IPS DF 4.7 (cell line): ENCODE measurements around the gene RHOT1.
"Not testable (repeated sequence)": the region's sequence is repeated elsewhere in the genome, so short reads cannot be mapped to it uniquely, and the experiment has no call there.

Source experiments
- DNase-seq: peaks from one replicate; pipeline ENCODE4 v3.0.0-alpha.2; 2013; ENCODE audit warnings: low spot score; ENCODE audit errors: extremely low read depth

The RHOT1 gene

DNA sequence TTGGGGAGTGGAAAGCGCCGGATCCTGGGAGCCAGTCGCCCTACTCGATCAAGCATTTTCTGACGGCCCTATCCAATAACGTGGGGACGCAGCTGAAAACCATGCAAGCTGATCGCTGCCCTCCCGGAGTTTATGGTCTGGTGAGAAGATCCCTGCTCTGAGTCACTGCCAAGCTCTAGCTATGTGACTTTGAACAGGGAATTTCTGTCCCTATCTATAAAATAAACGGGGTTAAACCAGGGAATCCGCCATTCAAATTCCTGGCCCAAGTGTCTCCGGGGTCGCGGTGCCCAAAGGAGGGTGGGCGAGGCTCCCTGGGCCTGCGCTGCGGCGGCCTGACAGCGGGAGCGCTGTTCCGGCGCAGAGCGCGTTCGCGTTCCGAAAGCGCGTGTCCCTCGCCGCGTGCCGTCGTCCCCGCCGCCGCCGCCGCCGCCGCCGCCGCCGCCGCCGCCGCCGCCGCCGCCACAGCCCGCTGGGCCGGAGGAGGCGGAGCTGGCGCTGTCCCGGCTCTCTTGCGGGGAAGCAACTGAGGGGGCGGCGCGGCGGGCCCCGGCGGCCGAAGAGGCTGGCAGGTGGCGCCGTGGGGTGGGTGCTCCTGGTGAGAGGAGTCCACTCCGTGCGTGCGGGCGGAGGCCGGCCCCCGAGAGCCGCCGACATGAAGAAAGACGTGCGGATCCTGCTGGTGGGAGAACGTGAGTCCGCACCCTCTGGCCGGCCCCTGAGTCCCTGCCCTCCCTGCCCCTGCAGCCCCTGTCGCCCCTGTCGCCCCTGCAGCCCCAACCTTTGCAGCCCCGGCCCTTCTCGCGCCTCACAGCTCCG is at the start of gene RHOT1:
Gene RHOT1, plus strand, starts transcription at position 465 of the 819 bp plus-strand sequence. Its CDS starts 191 bp downstream, at position 656.
- DNase-seq = no peak

- no peak for DNase-seq
These were observed 42.6 kb upstream of the RHOT1 start for GRCh38 chr17:32099686-32100085.

DNA sequence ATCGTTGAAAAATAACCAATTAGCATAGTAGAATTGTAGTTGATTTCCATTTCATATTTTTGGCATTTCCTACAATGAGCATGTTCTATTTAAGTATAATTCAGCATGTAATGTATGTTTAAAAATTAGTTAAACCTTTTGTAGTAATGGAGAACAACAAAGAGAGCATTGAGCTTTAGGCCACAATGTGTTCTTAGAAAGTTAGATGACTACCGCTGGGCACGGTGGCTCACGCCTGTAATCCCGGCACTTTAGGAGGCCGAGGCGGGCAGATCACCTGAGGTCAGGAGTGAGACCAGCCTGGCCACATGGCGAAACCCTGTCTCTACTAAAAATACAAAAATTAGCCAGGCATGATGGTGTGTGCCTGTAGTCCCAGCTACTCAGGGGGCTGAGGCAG is 42.0 kb upstream of the RHOT1 start:
- DNase-seq = not testable (repeated sequence)

DNA sequence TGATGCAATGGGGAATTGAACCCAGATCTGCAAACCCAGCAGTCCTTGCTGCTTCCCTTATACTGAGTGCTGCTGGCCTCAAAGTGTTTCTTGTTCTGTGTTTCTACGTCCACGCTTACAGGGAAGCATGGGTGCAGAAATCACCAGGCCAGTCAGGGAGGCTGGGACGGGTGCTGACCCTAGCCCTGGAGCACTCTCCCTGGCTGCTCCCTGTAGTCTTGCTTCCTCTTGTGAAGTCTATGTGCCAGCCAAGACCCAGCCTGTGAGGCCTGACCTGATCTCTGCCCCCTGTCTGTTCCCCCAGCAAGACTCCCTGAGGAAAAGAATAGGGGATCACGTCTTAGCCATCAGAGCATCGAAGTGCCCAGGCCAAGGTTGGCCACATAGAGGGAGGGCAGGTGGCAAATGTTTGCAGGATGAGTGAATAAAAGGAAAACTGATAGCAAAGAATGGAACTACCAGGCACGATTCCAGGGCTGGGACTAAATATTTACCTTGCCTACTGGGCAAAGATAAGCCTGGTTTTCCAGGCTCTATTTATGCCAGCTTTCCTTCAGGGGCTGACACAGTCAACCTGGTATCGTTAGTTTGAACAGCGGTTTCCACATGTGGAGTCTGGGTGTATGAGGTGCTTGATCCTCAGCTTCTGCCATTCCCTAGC is 41.2 kb upstream of the RHOT1 start:
- DNase-seq = no peak

DNA sequence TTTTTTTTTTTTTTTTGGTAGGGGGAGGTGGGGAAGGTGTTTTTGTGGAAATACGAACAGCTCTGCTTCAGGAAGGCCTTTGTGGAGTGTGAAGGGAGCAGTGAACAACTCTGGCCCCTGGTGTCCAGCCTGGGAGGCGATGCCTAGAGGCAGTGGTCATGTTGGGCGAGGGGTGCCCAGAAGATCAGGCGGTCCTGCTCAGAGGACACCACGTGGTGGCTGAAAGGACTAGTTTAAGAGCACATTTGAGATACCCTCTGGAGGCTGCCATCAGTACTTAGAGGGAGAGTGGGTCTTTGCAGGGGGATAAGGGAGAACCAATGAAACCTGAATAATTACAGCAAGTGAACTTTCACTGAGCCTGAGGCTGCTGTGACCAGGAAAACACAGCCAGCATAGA is 40.1 kb upstream of the RHOT1 start:
- DNase-seq = no peak

DNA sequence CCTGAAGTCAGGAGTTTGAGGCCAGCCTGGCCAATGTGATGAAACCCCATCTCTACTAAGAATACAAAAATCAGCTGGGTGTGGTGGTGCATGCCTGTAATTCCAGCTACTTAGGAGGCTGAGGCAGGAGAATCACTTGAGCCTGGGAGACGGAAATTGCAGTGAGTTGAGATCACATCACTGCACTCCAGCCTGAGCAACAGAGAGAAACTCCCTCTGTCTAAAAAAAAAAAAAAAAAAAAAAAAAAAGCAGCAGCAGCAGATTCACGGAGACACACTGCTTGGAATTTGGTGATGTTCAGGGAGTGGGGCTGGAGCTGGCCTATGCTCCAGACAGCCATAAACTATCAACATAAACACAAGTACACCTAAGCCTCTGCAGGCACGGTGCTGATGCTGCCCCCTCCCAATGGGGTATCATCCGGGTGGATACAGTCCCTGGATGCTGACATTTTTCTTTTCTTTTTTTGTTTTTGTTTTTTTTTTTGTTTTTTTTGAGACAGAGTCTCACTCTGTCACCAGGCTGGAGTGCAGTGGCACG is 39.6 kb upstream of the RHOT1 start:
- DNase-seq = no peak

DNA sequence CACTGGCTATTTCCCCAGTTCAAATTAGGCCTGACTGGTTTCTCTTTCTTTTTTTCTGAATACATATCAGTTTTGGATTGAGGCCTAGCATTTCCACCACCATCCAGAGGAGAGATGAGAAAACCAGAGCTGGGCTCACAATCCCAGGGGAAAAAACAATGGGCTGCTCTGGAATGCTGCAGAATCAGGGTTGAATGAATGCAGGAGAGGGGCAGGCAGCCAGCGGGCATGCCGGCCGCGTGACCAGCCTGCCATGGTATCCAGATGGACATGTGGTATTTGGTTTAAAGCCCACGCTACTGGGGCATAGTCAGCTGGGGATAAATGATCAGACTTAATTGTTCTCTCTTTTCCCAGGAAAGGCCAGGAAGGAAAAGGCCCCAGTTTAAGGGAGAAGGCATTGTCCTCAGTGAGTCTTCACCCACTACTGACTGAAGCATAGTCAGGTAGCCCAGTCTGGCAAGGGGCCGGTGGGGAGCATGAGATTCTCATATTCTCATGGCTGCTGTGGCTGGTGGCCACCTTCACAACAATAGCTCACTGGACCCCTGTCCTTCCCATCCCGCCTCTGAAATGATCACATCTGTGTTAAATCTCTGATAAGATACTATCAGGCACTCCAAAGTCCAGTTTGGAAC is 38.7 kb upstream of the RHOT1 start:
- no peak for DNase-seq

GRCh38 chr17:32104158-32104557 is 38.1 kb upstream of the RHOT1 start:
- DNase-seq = no peak

GRCh38 chr17:32106471-32106981 is 35.8 kb upstream of the RHOT1 start:
- not testable (repeated sequence) for DNase-seq

- DNase-seq = not testable (repeated sequence)
These were observed 35.1 kb upstream of the RHOT1 start for GRCh38 chr17:32107194-32107593.

DNA sequence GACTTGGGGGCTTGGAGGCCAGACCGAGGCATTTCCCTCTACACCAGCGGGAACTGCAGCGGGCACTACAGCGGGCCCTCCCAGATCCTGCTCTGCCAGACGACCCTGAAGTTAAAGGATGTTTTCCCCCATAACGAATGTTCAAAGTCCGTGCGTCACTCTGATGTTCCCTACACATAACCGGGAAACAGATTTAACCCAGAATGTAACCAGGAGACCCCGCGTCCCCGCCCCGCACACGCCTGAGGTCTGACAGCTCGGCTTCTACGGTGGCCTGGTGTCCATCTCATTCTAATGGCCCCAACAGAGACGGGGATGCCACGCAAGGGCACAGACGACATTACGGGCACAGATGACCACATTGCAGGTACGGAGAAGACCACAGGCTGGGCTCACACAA is 31.7 kb upstream of the RHOT1 start:
- no peak for DNase-seq

DNA sequence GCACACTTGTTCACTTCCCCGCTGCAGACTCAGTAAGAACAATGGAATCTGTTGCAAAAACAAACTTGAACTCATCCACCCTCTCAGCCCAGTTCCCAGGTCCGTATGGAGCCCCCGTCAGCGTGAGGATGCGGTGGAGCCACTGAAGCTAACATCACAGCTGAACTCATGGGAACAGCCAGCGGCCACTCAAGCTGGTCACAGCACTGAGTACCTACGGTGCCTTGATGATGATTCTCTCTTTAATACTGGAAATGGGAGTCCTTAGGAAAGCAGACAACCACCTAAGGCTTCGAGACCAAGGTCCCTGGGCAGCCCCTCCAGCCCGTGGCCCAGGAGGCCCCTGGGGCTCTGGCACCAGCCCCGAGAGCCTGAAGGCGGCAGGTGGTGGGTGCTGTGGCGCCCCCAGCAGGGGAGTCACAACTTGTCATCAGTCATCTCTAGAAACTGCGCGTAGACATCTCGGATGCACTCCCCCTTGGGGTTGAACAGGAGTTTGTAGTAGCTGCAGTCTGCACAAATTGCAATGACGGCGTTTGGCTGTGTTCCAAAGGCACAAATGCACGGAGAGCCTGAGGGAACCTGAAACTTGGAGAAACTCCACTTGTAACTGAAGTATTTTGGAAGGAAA is 31.0 kb upstream of the RHOT1 start:
- no peak for DNase-seq

- no peak for DNase-seq
These were observed 29.9 kb upstream of the RHOT1 start for GRCh38 chr17:32112416-32112815.

GRCh38 chr17:32114536-32114935 is 27.8 kb upstream of the RHOT1 start:
- no peak for DNase-seq

DNA sequence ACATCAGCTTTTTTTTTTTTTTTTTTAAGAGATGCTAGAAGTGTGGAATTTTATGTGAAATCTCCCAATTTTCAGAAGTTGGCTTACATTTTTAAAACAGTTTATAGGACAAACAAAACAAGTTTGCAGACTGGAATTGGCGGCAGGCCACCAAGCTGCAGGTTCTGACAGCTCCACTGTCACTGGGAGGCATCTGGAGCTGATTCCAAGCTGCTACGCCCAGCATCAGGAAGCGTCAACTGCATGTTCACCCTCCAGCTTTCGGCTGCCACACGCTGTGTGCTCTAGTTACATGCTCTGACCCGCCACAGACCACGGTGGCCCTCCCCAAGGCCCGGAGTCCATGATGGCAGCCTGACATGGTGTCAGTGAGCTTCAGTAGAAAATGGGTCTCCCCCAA is 26.8 kb upstream of the RHOT1 start:
- not testable (repeated sequence) for DNase-seq

DNA sequence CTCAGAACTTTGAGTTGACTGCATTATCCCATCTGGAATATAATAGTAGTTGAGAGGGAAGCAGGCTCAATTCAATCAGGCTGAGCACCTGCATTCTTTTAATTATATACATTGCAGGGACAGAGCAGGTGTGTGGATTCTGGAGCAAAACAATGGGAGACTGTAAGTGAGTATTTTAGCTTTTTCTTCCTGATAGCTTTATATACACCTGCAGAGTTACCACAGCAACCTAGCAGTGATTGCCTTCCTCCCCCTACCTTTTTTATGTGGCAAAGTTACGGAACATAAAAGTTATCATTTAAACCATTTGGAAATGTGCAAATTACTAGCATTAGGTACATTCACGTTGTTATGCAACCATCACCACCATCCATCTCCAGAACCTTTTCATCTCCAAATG is 25.4 kb upstream of the RHOT1 start:
- DNase-seq = no peak

DNA sequence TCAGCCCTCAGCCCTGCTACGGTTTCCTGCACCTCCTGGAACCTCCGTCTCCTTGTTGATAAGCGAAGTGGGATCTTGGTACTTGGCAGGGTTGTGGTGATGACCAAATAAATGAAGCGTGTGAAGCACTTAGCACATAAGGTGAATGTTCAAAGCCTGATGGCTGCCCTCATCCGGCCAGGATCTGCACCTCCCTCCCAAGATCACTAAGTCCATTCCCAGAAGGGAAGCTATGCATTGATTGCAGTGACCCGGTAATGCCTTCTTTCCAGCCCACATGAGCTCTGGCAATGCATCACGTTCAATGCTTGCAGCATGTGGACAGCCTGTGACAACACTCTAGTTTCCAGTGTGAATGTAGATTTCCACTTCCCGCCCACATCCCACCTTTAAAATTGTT is 24.9 kb upstream of the RHOT1 start:
- no peak for DNase-seq

- DNase-seq = not testable (repeated sequence)
These were observed 24.2 kb upstream of the RHOT1 start for GRCh38 chr17:32118088-32118487.

- no peak for DNase-seq
These were observed 23.5 kb upstream of the RHOT1 start for GRCh38 chr17:32118835-32119234.

DNA sequence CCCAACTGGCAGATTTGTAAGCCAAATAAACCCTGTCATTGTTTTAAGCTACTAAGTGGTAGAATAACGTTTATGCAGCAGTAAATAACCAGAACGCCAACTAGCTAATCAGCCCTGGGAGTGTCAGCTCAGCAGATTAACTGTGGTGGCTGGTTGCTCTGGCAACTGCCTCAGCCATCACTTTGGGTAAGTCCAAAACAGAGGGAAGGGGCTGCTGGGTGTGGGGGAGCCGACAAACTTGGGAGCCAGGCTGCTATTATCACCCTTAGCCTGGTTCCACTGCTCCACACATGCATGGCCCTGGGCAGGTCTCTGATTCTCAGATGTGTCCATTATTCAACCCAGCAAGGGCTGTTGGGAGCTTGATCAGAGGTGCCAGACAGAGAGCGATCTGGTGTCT is 22.2 kb upstream of the RHOT1 start:
- DNase-seq = no peak

DNA sequence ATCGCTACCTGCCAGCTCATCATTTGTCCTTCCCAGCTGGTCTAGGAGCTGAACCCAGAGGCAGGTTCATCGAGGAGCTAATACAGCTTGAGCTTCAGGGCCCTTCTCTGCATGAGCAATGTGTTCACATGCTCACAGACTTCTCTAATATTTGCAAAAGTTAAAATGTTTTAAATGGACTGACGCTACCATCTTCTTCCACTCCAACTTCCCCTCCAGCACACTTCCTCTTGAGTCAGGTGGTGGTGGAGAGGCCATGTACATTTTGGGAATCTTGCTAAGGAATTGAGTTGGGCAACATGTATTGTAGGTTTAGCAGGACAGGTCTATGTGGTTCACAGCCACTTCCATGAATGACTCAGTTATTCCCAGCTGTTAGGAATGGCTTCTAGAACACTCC is 21.6 kb upstream of the RHOT1 start:
- no peak for DNase-seq
